ENCODE results near the gene SRD5A1. TPM values are rescaled to one million over a fixed set of nuclear protein-coding genes. Genes with fewer than 3 reads are reported as not detected.

The SRD5A1 gene
- total and polyA plus RNA-seq, 2 of the 8 experiments (the other 6 are each of a cell fraction or from before 2014, with no cell fraction given): 34.7 to 42.4 TPM

GRCh38 chr5:6637590-6637989 is 4.3 kb downstream of the SRD5A1 start:
- H3K27me3 ChIP-seq (replicated peaks in 1 of 4; ENCODE audit: control insufficient read depth in 3 of 4, extremely low read depth in 1 of 4, insufficient read depth in 3 of 4, low read length in 3 of 4): no peaks in the 10 kb centered on the region
- no peaks in the 10 kb centered on the region for H3K36me3 ChIP-seq (ENCODE audit: control insufficient read depth in 2 of 4, insufficient read depth in 4 of 4, low read length in 3 of 4)
- no peak for DNase-seq (ENCODE audit: low read depth in 1 of 2, low spot score in 2 of 2)
- H3K4me3 ChIP-seq (ENCODE audit: extremely low read depth in 1 of 4, insufficient read depth in 2 of 4, low read depth in 3 of 4, low read length in 4 of 4): no peak overlapping the region
- H3K56ac ChIP-seq (replicated peaks; ENCODE audit: insufficient read length, low read depth, low read length): no peak overlapping the region
- no peak overlapping the region for H2BK20ac ChIP-seq (ENCODE audit: low read length)
- no peak overlapping the region for H2BK120ac ChIP-seq (replicated peaks; ENCODE audit: low read depth, low read length)
- no peaks in the 10 kb centered on the region; the same call in 1 of the 2 replicates for H3K23me2 ChIP-seq (ENCODE audit: low read depth, low read length)
- H3K18ac ChIP-seq (ENCODE audit: extremely low read depth, low read length): no peak overlapping the region
- ChIA-PET CTCF (ENCODE audit: partially characterized antibody) (interaction anchor here (1.2 to 1.4 kb wide), 2 partner anchors 12 to 108 kb away, joined by 4 to 6 read pairs; no protein-coding TSS in a partner anchor), POLR2A (ENCODE audit: partially characterized antibody) (interaction anchor here (1.4 kb wide), 1 partner anchor 10 kb away, joined by 4 read pairs; no protein-coding TSS in a partner anchor)
- no peaks in the 10 kb centered on the region for H3K9me3 ChIP-seq (ENCODE audit: insufficient read depth in 2 of 2, low read depth in 1 of 2, low read length in 1 of 2)
- no peak overlapping the region for H2BK15ac ChIP-seq (ENCODE audit: low read length)
- H4K91ac ChIP-seq (replicated peaks; ENCODE audit: insufficient read length, low read length): no peak overlapping the region
- H3K79me2 ChIP-seq (ENCODE audit: control insufficient read depth in 1 of 2, insufficient read depth in 2 of 2, low read length in 2 of 2): peaks cover 5 to 40% of the 10 kb centered on the region in 2 experiments
- no peak for FAIRE-seq
- WGBS, 2 experiments (ENCODE audit: extremely low coverage in 1 of 2, insufficient coverage in 1 of 2, insufficient read length in 1 of 2, insufficient replicate concordance in 2 of 2, low coverage in 1 of 2, low lambda C conversion rate in 2 of 2, missing lambda C conversion rate in 1 of 2): 87% methylated on average over 6 of the region's 6 CpGs; no CpG with 5 or more reads in 1 of the 2 experiments
- no peak overlapping the region for H2BK12ac ChIP-seq (ENCODE audit: low read depth, low read length)
- no peak overlapping the region for H3K23ac ChIP-seq (ENCODE audit: insufficient read length)
- H3K79me1 ChIP-seq (ENCODE audit: low read depth, low read length): peaks cover 9% of the 10 kb centered on the region; the same call in 1 of the 2 replicates
- H3K14ac ChIP-seq (ENCODE audit: insufficient read length): no peak overlapping the region
- H3K4me1 ChIP-seq (replicated peaks in 1 of 4; ENCODE audit: control insufficient read depth in 3 of 4, insufficient read depth in 4 of 4, low read length in 3 of 4): peaks cover 0 to 2% (median 0%) of the 10 kb centered on the region in 4 experiments; a peak in 3 of 7 replicates
- no peak overlapping the region for H2BK5ac ChIP-seq (ENCODE audit: low read depth, low read length)
- H3K4ac ChIP-seq (replicated peaks; ENCODE audit: insufficient read length, low read depth, low read length): no peak overlapping the region
- H3K27ac ChIP-seq (ENCODE audit: low read depth, low read length): no peak overlapping the region
- TF ChIP-seq SIN3A (conservative IDR thresholded peaks at IDR 0.05 in 1 of 2, IDR thresholded peaks at IDR 0.05 in 1 of 2; ENCODE audit: low read depth in 1 of 2, low read length in 2 of 2) (no peak), HDAC6 (IDR thresholded peaks at IDR 0.05; ENCODE audit: low read depth, low read length) (no peak), ZNF274 (IDR thresholded peaks at IDR 0.05; ENCODE audit: borderline replicate concordance, extremely low read depth, low read length) (no peak), POU5F1 (IDR thresholded peaks at IDR 0.05; ENCODE audit: low read depth, low read length) (no peak), JUN (IDR thresholded peaks at IDR 0.05; ENCODE audit: low read depth, low read length) (no peak), CBX5 (IDR thresholded peaks at IDR 0.05; ENCODE audit: low read depth, low read length) (no peak), CREB1 (IDR thresholded peaks at IDR 0.05) (no peak), TAF1 (IDR thresholded peaks at IDR 0.05; ENCODE audit: low read depth, low read length) (no peak), BRCA1 (IDR thresholded peaks at IDR 0.05; ENCODE audit: low read depth, low read length) (no peak), POLR2A (IDR thresholded peaks at IDR 0.05; ENCODE audit: control extremely low read depth in 1 of 2, low read depth in 2 of 2, low read length in 2 of 2) (no peak), CBX8 (IDR thresholded peaks at IDR 0.05; ENCODE audit: borderline replicate concordance, low read depth, low read length) (no peak), SP4 (IDR thresholded peaks at IDR 0.05; ENCODE audit: low read length) (no peak), KDM1A (IDR thresholded peaks at IDR 0.05; ENCODE audit: borderline replicate concordance, low read length) (no peak), TBP (IDR thresholded peaks at IDR 0.05; ENCODE audit: low read depth, low read length) (no peak)
- no peak overlapping the region for H2AFZ ChIP-seq (ENCODE audit: low read length)
- H3K9ac ChIP-seq (replicated peaks in 1 of 4; ENCODE audit: extremely low read depth in 1 of 4, low read depth in 3 of 4, low read length in 3 of 4): no peak overlapping the region
- no peak overlapping the region for H3K4me2 ChIP-seq (ENCODE audit: insufficient read depth in 1 of 2, low read depth in 2 of 2, low read length in 2 of 2)
- no peak overlapping the region for H4K5ac ChIP-seq (ENCODE audit: insufficient read length, low read depth, low read length)
- no peak overlapping the region for H4K8ac ChIP-seq (ENCODE audit: extremely low read depth, insufficient read depth, low read length)
- H4K20me1 ChIP-seq (replicated peaks in 1 of 2; ENCODE audit: control insufficient read depth in 1 of 2, insufficient read depth in 2 of 2, low read length in 2 of 2): peaks cover 0 to 12% of the 10 kb centered on the region in 2 experiments
- H2AK5ac ChIP-seq (ENCODE audit: low read depth, low read length): no peak overlapping the region

Data from H1 (cell line).